Dedifferentiated amniotic fluid mesenchymal stem cell (primary cell): ENCODE results near the gene PRPF6.

ENCODE experiments used
- DNase-seq: peaks from one replicate; pipeline ENCODE4 v3.0.0-alpha.2; 2016; ENCODE audit errors: extremely low spot score

The PRPF6 gene

GRCh38 chr20:64076061-64076997 lies 95.4 kb downstream of the PRPF6 start:
- no peak for DNase-seq

DNA sequence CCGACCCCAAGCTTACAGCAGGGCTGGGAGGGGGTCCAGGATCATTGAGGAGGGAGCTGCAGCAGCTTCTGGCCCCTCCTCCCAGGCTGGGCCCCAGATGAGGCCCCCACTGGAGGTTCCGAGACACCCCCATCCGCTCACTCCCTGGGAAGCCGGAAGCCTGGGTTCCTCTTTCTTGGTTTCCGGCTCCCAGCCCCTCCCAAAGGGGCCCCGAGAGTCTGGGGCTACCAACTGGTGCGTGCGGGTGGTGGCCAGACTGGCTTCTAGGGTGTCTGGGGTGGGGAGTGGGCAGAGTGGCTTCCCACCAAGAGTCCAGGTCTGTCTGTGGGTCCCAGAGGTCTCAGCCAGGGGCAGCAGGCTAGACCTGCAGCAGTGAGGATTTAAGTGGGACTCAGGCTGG lies 96.2 kb downstream of the PRPF6 start:
- DNase-seq, result no peak

GRCh38 chr20:64077541-64077875 lies 96.6 kb downstream of the PRPF6 start:
- no peak for DNase-seq

GRCh38 chr20:64077876-64078551 lies 97.1 kb downstream of the PRPF6 start:
- no peak for DNase-seq

- DNase-seq, result no peak
Measured at GRCh38 chr20:64078934-64079272, 98.0 kb downstream of the PRPF6 start.

GRCh38 chr20:64079273-64080012 lies 98.5 kb downstream of the PRPF6 start, which contains the start of gene RGS19:
RGS19 (minus strand) TSS chr20:64079518; CDS start chr20:64076886, 2,632 bp downstream.
- DNase-seq, result peak; percentile 21

DNA sequence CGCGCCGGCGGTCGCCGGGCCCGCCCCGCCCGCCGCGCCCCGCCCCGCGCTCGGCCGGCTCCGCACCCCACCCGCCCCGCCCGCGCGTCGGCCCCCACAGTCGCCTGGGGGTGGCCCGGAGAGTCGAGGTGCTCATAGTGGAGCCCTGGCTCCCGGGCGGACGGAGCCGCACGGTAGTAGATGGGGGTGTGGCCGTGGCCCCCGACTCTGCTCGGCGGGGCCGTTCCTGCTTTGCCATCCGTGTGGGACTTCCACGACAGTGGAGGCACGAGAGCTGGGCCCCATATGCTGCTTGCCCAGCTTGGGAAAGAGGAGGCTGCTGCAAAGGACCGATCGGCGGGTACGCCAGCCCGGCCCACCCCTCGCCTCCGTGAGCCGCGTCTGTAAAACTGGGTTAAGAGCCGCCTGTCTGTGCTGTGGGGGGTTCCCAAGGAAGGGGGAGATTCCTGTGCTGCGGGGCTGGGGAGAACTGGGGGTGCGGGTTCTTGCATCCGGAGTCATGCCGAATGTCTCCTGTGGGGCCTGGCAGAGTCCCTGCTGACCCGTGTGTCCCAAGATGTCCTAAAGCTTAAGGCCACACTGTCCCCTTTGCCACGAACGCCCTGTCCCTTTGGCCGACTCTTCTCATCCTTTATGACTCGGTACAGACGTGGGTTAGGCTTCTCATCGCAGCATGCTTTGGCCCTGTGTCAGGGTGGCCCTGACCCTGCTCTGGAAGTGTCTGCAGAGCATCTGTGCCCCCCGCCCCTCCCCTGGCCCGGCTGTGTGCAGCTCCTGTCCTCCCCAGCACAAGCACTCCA lies 99.3 kb downstream of the PRPF6 start, which contains the start of gene OPRL1:
Gene OPRL1, plus strand, starts transcription at position 70 of the 800 bp plus-strand sequence. CDS start 12,639 bp downstream, outside the sequence.
- DNase-seq, result no peak

DNA sequence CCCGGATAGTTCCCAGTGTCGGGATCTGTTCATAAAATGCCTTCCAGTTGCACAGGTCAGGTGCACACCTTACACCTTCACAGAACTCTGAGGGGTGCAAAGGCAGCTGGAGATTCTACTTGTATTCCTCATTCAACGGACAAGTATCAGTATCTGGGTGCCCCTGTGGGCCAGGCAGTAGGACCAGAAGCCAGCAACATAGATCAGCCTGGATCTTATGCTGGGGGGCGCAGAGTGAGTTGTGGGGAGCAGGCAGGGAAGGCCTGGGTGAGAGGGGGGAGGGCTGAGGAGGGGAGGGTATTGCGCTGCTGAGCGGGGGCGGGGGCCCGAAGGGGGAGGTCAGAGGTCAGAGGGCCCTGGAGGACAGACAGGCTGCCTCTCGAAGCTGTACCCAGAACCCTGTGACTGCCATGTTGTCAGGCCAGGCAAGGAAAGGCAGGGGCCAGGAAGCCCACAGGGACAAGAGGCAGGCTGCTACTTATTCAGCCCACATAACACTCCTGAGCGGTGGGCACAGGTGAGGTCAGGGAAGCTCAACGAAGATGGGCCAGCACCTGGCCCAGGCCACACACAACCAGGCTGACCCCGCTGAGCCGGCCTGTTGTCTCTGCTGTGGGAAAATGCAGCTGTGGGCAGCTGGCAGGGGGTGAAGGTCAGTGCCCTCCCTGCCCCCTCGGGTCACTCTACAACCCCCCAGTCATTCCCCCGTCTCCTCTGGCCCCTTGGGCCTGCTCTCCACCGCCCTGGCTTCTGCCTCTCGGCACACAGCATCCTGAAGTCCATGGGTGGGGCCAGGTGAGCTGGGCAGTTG lies 100.1 kb downstream of the PRPF6 start:
- no peak for DNase-seq

GRCh38 chr20:64081624-64081964 lies 100.7 kb downstream of the PRPF6 start:
- DNase-seq, result no peak

DNA sequence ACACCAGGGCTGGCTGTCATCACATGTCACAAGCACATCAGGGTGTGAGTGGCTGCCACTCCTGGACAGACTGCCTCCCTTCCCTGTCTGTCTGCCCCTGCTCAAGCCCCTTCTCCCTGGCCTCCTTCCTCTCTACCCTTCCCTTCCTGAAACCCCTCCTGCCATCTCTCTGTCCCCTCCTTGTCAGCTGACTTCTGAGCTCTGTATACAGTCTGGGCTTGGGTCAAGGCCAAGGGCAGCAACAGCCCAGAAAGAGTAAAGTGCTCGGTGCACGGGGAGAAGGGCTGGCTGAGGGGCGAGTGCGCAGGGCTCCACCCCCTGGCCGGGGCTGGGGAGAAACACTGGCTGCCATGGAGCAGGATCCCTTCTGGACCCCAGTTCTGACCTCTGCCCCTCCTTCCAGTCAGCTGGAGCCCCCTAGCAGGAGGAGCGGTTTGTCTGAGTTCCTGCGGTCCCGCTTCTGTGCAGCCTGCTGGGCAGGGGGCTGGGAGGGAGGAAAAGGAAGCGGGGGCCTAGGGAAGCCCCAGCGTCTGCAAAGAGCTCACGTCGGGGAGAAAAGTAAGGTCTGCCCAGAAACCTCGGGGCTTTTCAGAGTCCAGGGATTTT lies 101.3 kb downstream of the PRPF6 start:
- DNase-seq, result no peak
